Activated T-cell treated with anti-CD3 and anti-CD28 coated beads, Interleukin-2, amount 50 U/mL, for 72 hours (primary cell): ENCODE data around the gene RBM19. TPM values are rescaled to one million over a fixed set of nuclear protein-coding genes. Genes with fewer than 3 reads are reported as not detected.
A peak's percentile ranks its signal among the peaks of the same experiment; 100 is the strongest.
"Not testable (repeated sequence)": the region's sequence is repeated elsewhere in the genome, so short reads cannot be mapped to it uniquely, and the experiment has no call there.

Experiments
- ATAC-seq, 2 donors: fragments of 150-1000 bp; cut with Tn5 transposase; replicated peaks in 1 of 2; 2 replicates each; pipeline ENCODE4 v1.10.0; 2021; ENCODE audit warnings: moderate library complexity in 2 of 2, mild to moderate bottlenecking in 1 of 2
- DNase-seq, 2 donors: peaks; one replicate each; pipeline ENCODE4 v3.0.0; 2021 to 2022; ENCODE audit warnings: mixed read lengths in 1 of 2
- H3K27ac Mint-ChIP-seq: one replicate; pipeline ENCODE4 v1.8.0; 2022; ENCODE audit warnings: mild to moderate bottlenecking, moderate library complexity, mixed read lengths
- H3K27me3 Mint-ChIP-seq: one replicate; pipeline ENCODE4 v1.8.0; 2022; ENCODE audit warnings: low read depth, mixed read lengths
- H3K36me3 Mint-ChIP-seq, 2 donors: one replicate each; pipeline ENCODE4 v1.8.0; 2022; ENCODE audit warnings: mixed read lengths in 2 of 2, mild to moderate bottlenecking in 1 of 2; ENCODE audit not compliant: insufficient read depth in 2 of 2
- H3K4me1 Mint-ChIP-seq: one replicate; pipeline ENCODE4 v1.8.0; 2022; ENCODE audit warnings: low read depth, mixed read lengths
- H3K4me3 Mint-ChIP-seq, 2 donors: one replicate each; pipeline ENCODE4 v1.8.0; 2022; ENCODE audit warnings: mild to moderate bottlenecking in 2 of 2, mixed read lengths in 2 of 2, moderate library complexity in 2 of 2
- H3K9me3 Mint-ChIP-seq, 2 donors: one replicate each; pipeline ENCODE4 v1.8.0; 2022; ENCODE audit warnings: mixed read lengths in 2 of 2
- total RNA-seq, 2 donors: library from RNA; stranded (reverse); gene quantifications; one replicate each; pipeline ENCODE4 v1.2.3, GENCODE V29; 2022

Gene RBM19
- total RNA-seq, 2 donors from 2014 or later, result 76.2 to 84.8 TPM

- ATAC-seq, result no peak
- Mint-ChIP-seq H3K27ac (no peak overlapping the region), H3K4me3 (no peak overlapping the region), H3K36me3 (peaks cover 5 to 7% of the 10 kb centered on the region in 2 donors), H3K9me3 (no peaks in the 10 kb centered on the region), H3K4me1 (no peaks in the 10 kb centered on the region), H3K27me3 (no peaks in the 10 kb centered on the region)
- DNase-seq, result no peak
Measured at GRCh38 chr12:113908584-113909100, 57.5 kb downstream of the RBM19 start.

GRCh38 chr12:113907446-113908180, 58.5 kb downstream of the RBM19 start:
- Mint-ChIP-seq H3K4me1 (peaks cover 5% of the 10 kb centered on the region), H3K27me3 (no peaks in the 10 kb centered on the region), H3K27ac (no peak overlapping the region), H3K36me3 (peaks cover 10 to 12% of the 10 kb centered on the region in 2 donors), H3K4me3 (no peak overlapping the region), H3K9me3 (no peaks in the 10 kb centered on the region)
- ATAC-seq (no peak), DNase-seq (no peak)

DNA sequence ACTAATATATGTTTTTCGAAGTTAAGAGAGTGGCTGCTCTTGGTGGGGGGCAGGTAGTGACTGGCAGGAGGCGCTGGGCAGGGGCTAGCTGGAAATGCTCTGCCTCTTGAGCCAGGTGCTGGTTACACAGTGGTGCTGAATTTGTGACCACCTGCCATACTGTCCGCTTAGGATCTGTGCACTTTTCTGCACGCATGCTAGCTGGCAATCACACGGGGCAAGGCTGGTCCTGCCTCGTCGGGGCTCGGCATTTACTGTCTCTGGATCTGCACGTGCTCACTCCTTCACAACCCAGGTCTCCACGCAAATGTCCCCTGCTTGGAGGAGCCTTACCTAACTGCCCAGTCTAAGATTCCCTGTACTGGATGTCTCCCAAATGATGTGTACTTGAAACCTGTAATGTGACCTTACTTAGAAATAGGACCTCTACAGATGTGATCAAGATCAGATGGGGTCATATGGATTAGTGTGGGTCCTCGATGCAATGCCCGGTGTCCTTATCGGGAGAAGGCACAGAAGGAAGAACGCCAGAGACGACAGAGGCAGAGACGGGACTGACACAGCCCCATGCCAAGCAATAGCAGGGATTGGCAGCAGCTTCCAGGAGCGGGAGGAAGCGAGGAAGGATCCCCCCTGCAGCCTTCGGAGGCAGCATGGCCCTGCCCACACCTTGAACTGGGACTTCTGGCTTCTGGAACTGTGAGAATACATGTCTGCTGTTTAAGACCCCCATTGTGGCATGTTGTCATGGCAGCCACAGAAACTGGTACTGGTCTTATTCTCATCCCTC, 59.5 kb downstream of the RBM19 start:
- no peak for DNase-seq
- H3K4me3 Mint-ChIP-seq, result no peak overlapping the region

DNA sequence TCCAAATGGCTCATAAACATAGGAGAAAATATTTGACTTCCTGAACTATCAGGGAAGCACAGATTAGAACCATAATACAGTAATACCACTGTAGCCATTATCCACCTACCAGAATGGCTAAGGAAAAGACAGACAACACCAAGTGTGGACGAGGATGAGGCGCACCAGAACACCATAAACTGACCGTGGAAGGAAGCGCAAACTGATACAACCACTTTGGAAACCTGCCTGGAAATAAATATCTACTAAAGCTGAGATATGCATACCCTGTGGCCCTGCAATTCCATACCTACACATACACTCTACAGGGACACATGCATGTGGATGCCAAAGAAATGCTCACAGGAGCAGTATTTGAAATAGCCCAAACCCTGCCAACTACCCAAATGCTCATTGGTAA, 60.3 kb downstream of the RBM19 start:
- H3K9me3 Mint-ChIP-seq, result no peaks in the 10 kb centered on the region
- DNase-seq (no peak), ATAC-seq (no peak)
- no peak overlapping the region for H3K4me3 Mint-ChIP-seq
- H3K36me3 Mint-ChIP-seq, result peaks cover 10% of the 10 kb centered on the region in 2 donors
- no peak overlapping the region for H3K27ac Mint-ChIP-seq
- H3K4me1 Mint-ChIP-seq, result peaks cover 5% of the 10 kb centered on the region
- H3K27me3 Mint-ChIP-seq, result no peaks in the 10 kb centered on the region

More for the DNA sequence above, 59.5 kb downstream of the RBM19 start:
- Mint-ChIP-seq H3K9me3 (no peaks in the 10 kb centered on the region), H3K4me1 (peaks cover 5% of the 10 kb centered on the region), H3K27me3 (no peaks in the 10 kb centered on the region), H3K27ac (no peak overlapping the region), H3K36me3 (peaks cover 10 to 12% of the 10 kb centered on the region in 2 donors)
- no peak for ATAC-seq

GRCh38 chr12:113903381-113903863, 62.7 kb downstream of the RBM19 start:
- Mint-ChIP-seq H3K27ac (peak overlapping the region; percentile 12), H3K4me3 (peak overlapping the region in 1 of 2 donors; percentile 29), H3K4me1 (peaks cover 5% of the 10 kb centered on the region), H3K36me3 (peaks cover 10% of the 10 kb centered on the region in 2 donors), H3K27me3 (no peaks in the 10 kb centered on the region), H3K9me3 (no peaks in the 10 kb centered on the region)
- DNase-seq (peak; percentile 10 to 31), ATAC-seq (peak; percentile 67 to 94)

DNA sequence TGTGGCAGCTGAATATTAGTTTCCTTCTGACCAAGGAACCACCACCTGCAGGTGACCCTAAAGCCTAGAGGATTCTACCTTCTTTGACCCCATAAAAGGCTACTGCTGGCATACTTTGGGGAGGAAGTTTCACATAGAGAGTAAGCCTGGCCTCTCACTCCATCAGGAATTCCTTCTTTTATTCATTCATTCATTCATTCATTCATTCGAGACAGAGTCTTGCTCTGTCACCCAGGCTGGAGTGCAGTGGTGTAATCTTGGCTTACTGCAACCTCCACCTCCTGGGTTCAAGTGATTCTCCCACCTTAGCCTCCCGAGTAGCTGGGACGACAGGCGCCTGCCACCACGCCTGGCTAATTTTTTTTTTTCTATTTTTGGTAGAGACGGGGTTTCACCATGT, 64.8 kb downstream of the RBM19 start:
- H3K36me3 Mint-ChIP-seq, result peaks cover 8 to 13% of the 10 kb centered on the region in 2 donors
- not testable (repeated sequence) for H3K4me1 Mint-ChIP-seq, H3K4me3 Mint-ChIP-seq, H3K27me3 Mint-ChIP-seq, ATAC-seq, DNase-seq, H3K9me3 Mint-ChIP-seq, H3K27ac Mint-ChIP-seq

DNA sequence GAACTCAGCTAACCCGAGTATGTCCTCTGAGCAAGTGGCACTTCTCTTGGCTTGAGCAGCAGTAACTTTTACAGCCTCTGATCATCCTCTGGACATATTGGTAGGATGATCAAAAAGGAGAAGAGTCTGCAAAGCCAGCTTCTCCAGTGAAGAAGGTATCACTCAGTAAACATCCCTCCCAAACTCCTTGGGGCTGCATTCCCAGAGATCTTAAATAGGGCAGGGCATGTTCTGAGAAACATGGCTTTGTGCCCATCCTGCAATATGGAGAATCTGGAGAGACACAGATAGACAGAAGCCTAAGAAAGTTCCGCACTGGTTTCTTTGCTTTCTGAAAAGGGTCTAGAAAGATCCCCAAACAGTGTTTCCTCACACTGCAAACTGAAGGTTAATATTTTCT, 65.4 kb downstream of the RBM19 start:
- DNase-seq (no peak), ATAC-seq (no peak)
- H3K9me3 Mint-ChIP-seq, result no peaks in the 10 kb centered on the region
- no peaks in the 10 kb centered on the region for H3K27me3 Mint-ChIP-seq
- H3K36me3 Mint-ChIP-seq, result peaks cover 7 to 12% of the 10 kb centered on the region in 2 donors
- peaks cover 5% of the 10 kb centered on the region for H3K4me1 Mint-ChIP-seq
- no peak overlapping the region for H3K27ac Mint-ChIP-seq
- no peak overlapping the region for H3K4me3 Mint-ChIP-seq

DNA sequence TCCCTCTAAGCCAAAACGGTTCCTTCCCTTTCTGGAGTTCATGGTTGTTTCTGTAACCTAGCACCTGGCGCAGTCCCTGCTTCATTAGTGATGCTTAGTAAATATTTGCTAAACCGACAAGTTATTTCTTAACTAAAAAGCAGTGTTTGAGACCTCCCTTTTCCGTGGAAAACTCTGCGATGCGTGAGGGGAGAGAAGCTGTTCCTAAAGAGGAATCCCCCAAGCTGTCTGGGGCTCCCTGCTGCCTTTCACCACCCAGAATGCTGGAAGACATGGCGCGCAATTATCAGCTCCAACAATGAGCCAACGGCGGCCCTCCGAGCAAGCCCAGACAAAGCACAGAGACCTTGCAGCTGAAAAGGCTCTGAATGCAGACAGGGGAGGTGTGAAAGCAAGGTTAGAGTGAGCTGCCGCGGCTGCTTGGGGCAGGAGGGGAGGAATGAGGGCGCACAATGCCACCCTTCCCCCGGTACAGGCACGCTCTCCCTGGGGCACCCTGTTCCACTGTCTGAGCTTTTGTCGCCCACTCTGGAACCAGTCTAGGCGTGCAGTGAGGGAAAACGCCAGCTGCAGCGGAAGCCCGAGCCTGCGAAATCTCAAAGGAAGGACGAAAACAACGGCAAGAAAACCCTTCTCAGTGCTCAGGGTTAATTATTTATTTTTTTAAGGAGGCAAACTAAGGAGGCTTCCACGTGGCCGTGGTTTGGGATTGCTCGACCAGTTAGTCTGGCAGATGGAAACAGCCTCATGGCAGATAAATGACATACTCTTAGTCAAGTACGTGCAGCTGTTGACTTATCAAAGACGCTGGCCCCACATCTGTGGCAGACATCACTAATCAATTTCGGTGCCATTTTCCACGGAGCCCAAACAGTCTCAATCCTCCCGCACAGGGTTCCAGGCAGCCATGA, 66.3 kb downstream of the RBM19 start:
- Mint-ChIP-seq H3K4me3 (no peak overlapping the region), H3K27me3 (no peaks in the 10 kb centered on the region), H3K36me3 (peaks cover 6 to 11% of the 10 kb centered on the region in 2 donors), H3K27ac (peak overlapping the region; percentile 8), H3K9me3 (no peaks in the 10 kb centered on the region), H3K4me1 (peaks cover 5% of the 10 kb centered on the region)
- ATAC-seq, result no peak
- no peak for DNase-seq

DNA sequence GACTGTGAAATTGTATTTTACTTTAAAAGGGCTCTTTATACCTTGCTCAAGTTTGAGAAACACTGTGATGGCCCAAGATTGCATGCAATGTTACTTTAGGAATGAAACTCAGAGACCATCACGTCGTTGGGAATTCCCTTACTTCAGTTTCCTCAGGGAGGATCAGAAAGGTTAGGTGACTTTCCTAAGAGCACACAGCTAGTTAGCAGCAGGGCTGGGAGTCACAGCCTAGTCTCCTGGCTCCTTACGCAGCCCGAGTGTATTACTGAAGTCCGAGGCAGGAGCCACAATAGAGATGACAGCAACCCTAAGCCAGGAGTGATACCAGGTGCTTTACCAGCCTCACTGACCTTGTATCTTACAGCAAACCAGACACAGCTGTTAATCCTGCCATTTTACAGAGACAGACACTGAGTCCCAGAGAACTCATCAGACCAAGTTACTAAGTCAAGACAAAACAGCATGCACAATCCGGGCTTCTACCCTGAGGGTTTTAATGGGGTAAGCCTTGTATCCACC, 67.0 kb downstream of the RBM19 start:
- no peak overlapping the region for H3K27ac Mint-ChIP-seq
- H3K4me3 Mint-ChIP-seq, result no peak overlapping the region
- peaks cover 6 to 11% of the 10 kb centered on the region in 2 donors for H3K36me3 Mint-ChIP-seq
- ATAC-seq, result no peak
- DNase-seq, result no peak
- H3K27me3 Mint-ChIP-seq, result no peaks in the 10 kb centered on the region
- H3K9me3 Mint-ChIP-seq, result no peaks in the 10 kb centered on the region
- peaks cover 5% of the 10 kb centered on the region for H3K4me1 Mint-ChIP-seq

- ATAC-seq, result no peak
Measured at GRCh38 chr12:113898466-113898865, 67.7 kb downstream of the RBM19 start.

GRCh38 chr12:113897406-113897805, 68.7 kb downstream of the RBM19 start:
- H3K36me3 Mint-ChIP-seq, result peaks cover 0 to 7% of the 10 kb centered on the region in 2 donors
- no peak overlapping the region for H3K27ac Mint-ChIP-seq
- DNase-seq, result no peak

More at GRCh38 chr12:113898466-113898865, 67.7 kb downstream of the RBM19 start:
- peaks cover 5% of the 10 kb centered on the region for H3K4me1 Mint-ChIP-seq
- no peak for DNase-seq
- H3K27ac Mint-ChIP-seq, result no peak overlapping the region
- H3K9me3 Mint-ChIP-seq, result no peaks in the 10 kb centered on the region
- no peak overlapping the region for H3K4me3 Mint-ChIP-seq
- no peaks in the 10 kb centered on the region for H3K27me3 Mint-ChIP-seq
- peaks cover 6 to 11% of the 10 kb centered on the region in 2 donors for H3K36me3 Mint-ChIP-seq

GRCh38 chr12:113896841-113897240, 69.3 kb downstream of the RBM19 start:
- Mint-ChIP-seq H3K36me3 (peaks cover 0 to 9% of the 10 kb centered on the region in 2 donors), H3K27ac (no peak overlapping the region), H3K4me1 (peaks cover 8% of the 10 kb centered on the region), H3K9me3 (no peaks in the 10 kb centered on the region), H3K4me3 (no peak overlapping the region), H3K27me3 (no peaks in the 10 kb centered on the region)
- ATAC-seq (no peak), DNase-seq (no peak)

More at GRCh38 chr12:113897406-113897805, 68.7 kb downstream of the RBM19 start:
- H3K27me3 Mint-ChIP-seq, result no peaks in the 10 kb centered on the region
- no peak overlapping the region for H3K4me3 Mint-ChIP-seq
- no peak for ATAC-seq
- H3K4me1 Mint-ChIP-seq, result peaks cover 3% of the 10 kb centered on the region
- no peaks in the 10 kb centered on the region for H3K9me3 Mint-ChIP-seq
